B cell (primary cell): ENCODE measurements around the gene RAD9B. TPM values are rescaled to one million over a fixed set of nuclear protein-coding genes. Genes with fewer than 3 reads are reported as not detected.
"Not testable (repeated sequence)": the region's sequence is repeated elsewhere in the genome, so short reads cannot be mapped to it uniquely, and the experiment has no call there.

Experiments
- ATAC-seq: fragments of 200-7000 bp; cut with Tn5 transposase; one replicate; pipeline ENCODE4 v1.10.0; 2021; ENCODE audit warnings: low read depth, mild to moderate bottlenecking, moderate number of reproducible peaks, moderate library complexity
- CTCF ChIA-PET: fragments of 350-600 bp; sonication (Branson Sonifier 250); formaldehyde crosslinking; loops from one replicate; lab custom pipeline; 2021; ENCODE audit warnings: antibody characterized with exemption, inconsistent platforms; lab: Charles Lee
- POLR2A ChIA-PET: fragments of 350-600 bp; sonication (Branson Sonifier 250); formaldehyde crosslinking; loops from one replicate; lab custom pipeline; 2021; ENCODE audit warnings: antibody characterized with exemption; lab: Charles Lee
- DNase-seq: peaks from one replicate; pipeline ENCODE4 v3.0.0; 2013
- H2AFZ ChIP-seq: 2 replicates; pipeline ENCODE4 v1.6.1; 2012; ENCODE audit warnings: mild to moderate bottlenecking, low read depth, low read length; ENCODE audit not compliant: insufficient read depth, poor library complexity, severe bottlenecking
- H3K27ac ChIP-seq, 2 donors: 1 replicate in 1 of 2; 2 replicates in 1 of 2; pipeline ENCODE4 v1.5.1; 2012 to 2013; ENCODE audit warnings: low read length in 2 of 2, mild to moderate bottlenecking in 2 of 2, moderate library complexity in 1 of 2
- H3K27me3 ChIP-seq, 4 experiments: fragments of 200-600 bp in 1 of 4; sonication (generic) in 1 of 4; replicated peaks in 1 of 4; 1 replicate in 2 of 4; 2 replicates in 2 of 4; pipeline versions ENCODE4 v1.6.1 to v1.7.0; 2013 to 2016; ENCODE audit warnings: low read length in 3 of 4, mild to moderate bottlenecking in 2 of 4, mixed read lengths in 1 of 4, moderate library complexity in 1 of 4; ENCODE audit not compliant: insufficient read depth in 4 of 4, control insufficient read depth in 3 of 4; ENCODE audit errors: control extremely low read depth in 1 of 4
- H3K36me3 ChIP-seq, 2 experiments: replicated peaks in 1 of 2; 1 replicate in 1 of 2; 2 replicates in 1 of 2; pipeline versions ENCODE4 v1.6.1 to v1.7.1; 2013; ENCODE audit warnings: low read length in 1 of 2; ENCODE audit not compliant: insufficient read depth in 2 of 2, control insufficient read depth in 1 of 2; ENCODE audit errors: control extremely low read depth in 1 of 2, extremely low read depth in 1 of 2
- H3K4me1 ChIP-seq, 2 donors: fragments of 200-600 bp in 1 of 2; sonication (generic) in 1 of 2; 1 replicate in 1 of 2; 2 replicates in 1 of 2; pipeline versions ENCODE4 v1.5.1 to v1.6.1; 2013 to 2017; ENCODE audit warnings: low read length in 2 of 2; ENCODE audit not compliant: control insufficient read depth in 2 of 2, insufficient read depth in 2 of 2
- H3K4me2 ChIP-seq: replicated peaks from 2 replicates; pipeline ENCODE3; 2012; ENCODE audit warnings: mild to moderate bottlenecking, low read depth, low read length; ENCODE audit not compliant: poor library complexity, severe bottlenecking
- H3K4me3 ChIP-seq, 5 experiments: fragments of 200-600 bp in 1 of 5; sonication (generic) in 1 of 5; 1 replicate in 3 of 5; 2 replicates in 2 of 5; pipeline versions ENCODE4 v1.5.1 to v1.7.0; 2011 to 2016; ENCODE audit warnings: low read length in 4 of 5, mild to moderate bottlenecking in 4 of 5, low read depth in 2 of 5, control low read depth in 1 of 5, moderate library complexity in 1 of 5; ENCODE audit not compliant: insufficient read depth in 1 of 5; ENCODE audit errors: control extremely low read depth in 1 of 5, extremely low read depth in 1 of 5
- H3K79me2 ChIP-seq: fragments of 200-600 bp; sonication (generic); one replicate; pipeline ENCODE4 v1.6.0; 2016; ENCODE audit warnings: low read length; ENCODE audit not compliant: control insufficient read depth, insufficient read depth
- H3K9ac ChIP-seq: fragments of 200-600 bp; sonication (generic); 2 replicates; pipeline ENCODE4 v1.6.1; 2017; ENCODE audit warnings: mild to moderate bottlenecking, low read length, moderate library complexity
- H3K9me3 ChIP-seq, 3 donors: one replicate each; pipeline versions ENCODE4 v1.6.1 to v1.7.1; 2013; ENCODE audit warnings: low read length in 2 of 3; ENCODE audit not compliant: control insufficient read depth in 2 of 3, insufficient read depth in 1 of 3; ENCODE audit errors: control extremely low read depth in 1 of 3
- H4K20me1 ChIP-seq: 2 replicates; pipeline ENCODE4 v1.6.0; 2012; ENCODE audit warnings: mild to moderate bottlenecking, low read length; ENCODE audit not compliant: insufficient read depth, control insufficient read depth, poor library complexity, severe bottlenecking
- H3K27ac Mint-ChIP-seq: one replicate; pipeline ENCODE4 v1.8.0; 2021; ENCODE audit warnings: mixed read lengths
- H3K27me3 Mint-ChIP-seq: one replicate; pipeline ENCODE4 v1.8.0; 2021; ENCODE audit warnings: mixed read lengths
- H3K4me1 Mint-ChIP-seq: one replicate; pipeline ENCODE4 v1.8.0; 2021; ENCODE audit warnings: mixed read lengths
- H3K4me3 Mint-ChIP-seq: one replicate; pipeline ENCODE4 v1.8.0; 2021; ENCODE audit warnings: mixed read lengths
- H3K9me3 Mint-ChIP-seq: one replicate; pipeline ENCODE4 v1.8.0; 2022; ENCODE audit warnings: mixed read lengths; ENCODE audit not compliant: insufficient read depth
- CTCF ChIP-seq: fragments of 200-600 bp; IDR thresholded peaks from one replicate; pipeline ENCODE4 v1.8.0; 2022; ENCODE audit warnings: antibody characterized with exemption, mild to moderate bottlenecking
- EZH2 ChIP-seq: IDR thresholded peaks from 2 replicates; pipeline ENCODE4 v1.6.1; 2012; ENCODE audit warnings: borderline replicate concordance, low read depth, mild to moderate bottlenecking, moderate library complexity, low read length; ENCODE audit not compliant: insufficient read depth, poor library complexity, severe bottlenecking
- WGBS: methylation state at CpG from one replicate; pipeline ENCODE4 v1.1.5; 2013; ENCODE audit warnings: missing lambda C conversion rate; ENCODE audit not compliant: insufficient coverage; 5-methylcytosine and 5-hydroxymethylcytosine counted together
- intact Hi-C: fragments of 100-400 bp; cut with micrococcal nuclease; formaldehyde crosslinking; loops from one replicate; pipeline ENCODE4 v1.10.0; 2022
- polyA plus RNA-seq: library from polyadenylated mRNA; depleted of rRNA; stranded (reverse); fragments of >200 nt; gene quantifications from 2 replicates; pipeline ENCODE4 v1.2.3, GENCODE V29; 2012
- total RNA-seq, 2 donors: library from RNA; stranded (reverse); fragments of 120-200 nt in 1 of 2; gene quantifications; 1 replicate in 1 of 2; 2 replicates in 1 of 2; pipeline versions ENCODE4 v1.2.3 to v1.2.4, GENCODE V29; 2013 to 2022

Gene RAD9B
- total and polyA plus RNA-seq, 2 donors (not counting 1 experiment from before 2014, with no cell fraction given) = 0.75 to 1.5 TPM

DNA sequence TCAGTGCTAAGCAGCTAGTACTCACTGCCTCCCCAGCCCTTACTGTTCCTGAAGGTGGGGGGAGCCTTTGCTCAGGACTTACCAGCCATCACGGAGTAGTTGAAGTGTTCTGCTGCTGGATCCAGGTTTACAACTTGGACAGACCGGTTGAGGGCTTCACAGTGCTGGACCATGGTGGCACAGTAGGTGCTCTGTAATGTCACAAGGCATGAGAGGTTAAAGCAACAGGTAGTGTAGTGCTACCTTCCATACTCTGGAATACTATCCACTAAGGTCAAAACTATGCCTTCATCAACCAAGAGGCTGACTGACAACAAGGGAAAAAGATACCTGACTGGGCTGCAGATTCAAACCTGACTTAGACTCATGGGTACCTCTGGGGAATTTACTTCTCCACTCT is 37.1 kb upstream of the RAD9B start:
- ATAC-seq (no peak), DNase-seq (no peak)
- Histone ChIP-seq H3K4me1 (peaks cover 22% of the 10 kb centered on the region in 2 donors), H3K79me2 (peaks cover 82% of the 10 kb centered on the region), H2AFZ (no peak overlapping the region), H3K4me3 (no peak overlapping the region), H3K9me3 (no peaks in the 10 kb centered on the region), H4K20me1 (peaks cover 5% of the 10 kb centered on the region), H3K27ac (no peak overlapping the region), H3K9ac (no peak overlapping the region), H3K36me3 (peaks cover 1 to 24% of the 10 kb centered on the region in 2 experiments), H3K4me2 (no peak overlapping the region), H3K27me3 (no peaks in the 10 kb centered on the region)
- no peak overlapping the region for H3K4me3 Mint-ChIP-seq
- POLR2A ChIA-PET = no interaction called here
- H3K27me3 Mint-ChIP-seq = no peaks in the 10 kb centered on the region
- WGBS = 100% methylated on average over 2 of the region's 2 CpGs
- H3K4me1 Mint-ChIP-seq = peaks cover 38% of the 10 kb centered on the region
- CTCF ChIA-PET = interaction anchor here (0.7 to 8.4 kb wide), 3 partner anchors 11 to 141 kb away, joined by 3 to 174 read pairs (median 80); partner anchors contain the start of gene ARPC3
- intact Hi-C loops = no loop called here
- H3K9me3 Mint-ChIP-seq = no peaks in the 10 kb centered on the region
- no peak overlapping the region for H3K27ac Mint-ChIP-seq
- TF ChIP-seq EZH2 (no peak), CTCF (no peak)

DNA sequence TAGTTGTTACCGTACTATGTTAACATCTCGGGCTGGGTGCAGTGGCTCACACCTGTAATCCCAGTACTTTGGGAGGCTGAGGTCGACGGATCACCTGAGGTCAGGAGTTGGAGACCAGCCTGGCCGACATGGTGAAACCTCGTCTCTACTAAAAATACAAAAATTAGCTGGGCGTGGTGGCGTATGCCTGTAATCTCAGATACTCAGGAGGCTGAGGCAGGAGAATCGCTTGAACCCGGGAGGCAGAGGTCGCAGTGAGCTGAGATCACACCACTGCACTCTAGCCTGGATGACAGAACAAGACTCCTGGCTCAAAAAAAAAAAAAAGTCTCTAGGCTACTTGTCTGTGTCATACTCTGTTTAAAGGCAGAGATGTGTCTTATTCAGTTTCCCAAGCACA is 36.4 kb upstream of the RAD9B start:
- POLR2A ChIA-PET = interaction anchor here (0.6 to 0.9 kb wide), 3 partner anchors 16 to 776 kb away, joined by 4 read pairs; partner anchors contain the start of gene ARPC3
- H3K9me3 Mint-ChIP-seq, H3K4me2 ChIP-seq, DNase-seq, H3K27me3 Mint-ChIP-seq, ATAC-seq, H4K20me1 ChIP-seq, H3K4me3 ChIP-seq, H3K9ac ChIP-seq, H3K27me3 ChIP-seq, H2AFZ ChIP-seq, intact Hi-C loops, H3K9me3 ChIP-seq, H3K4me3 Mint-ChIP-seq, H3K27ac Mint-ChIP-seq, H3K27ac ChIP-seq: not testable (repeated sequence)
- Histone ChIP-seq H3K79me2 (peaks cover 85% of the 10 kb centered on the region), H3K36me3 (peaks cover 1 to 24% of the 10 kb centered on the region in 2 experiments), H3K4me1 (peaks cover 22 to 24% of the 10 kb centered on the region in 2 donors)
- CTCF ChIA-PET = interaction anchor here (0.7 to 8.4 kb wide), 4 partner anchors 12 to 1349 kb away, joined by 3 to 174 read pairs (median 42); partner anchors contain the start of gene ARPC3
- whole genome bisulfite sequencing = 93% methylated on average over 7 of the region's 11 CpGs
- H3K4me1 Mint-ChIP-seq = peaks cover 40% of the 10 kb centered on the region
